Common myeloid progenitor, CD34-positive (primary cell): Measurements from ENCODE around the gene TMEM145.

Experiments
- CTCF ChIA-PET: fragments of 350-600 bp; sonication (Branson Sonifier 250); formaldehyde crosslinking; loops from one replicate; lab custom pipeline; 2021; ENCODE audit warnings: antibody characterized with exemption; lab: Charles Lee
- POLR2A ChIA-PET: fragments of 350-600 bp; sonication (Branson Sonifier 250); formaldehyde crosslinking; loops from one replicate; lab custom pipeline; 2021; ENCODE audit warnings: antibody characterized with exemption; lab: Charles Lee
- DNase-seq, 3 donors: peaks; one replicate each; pipeline versions ENCODE4 v3.0.0 to v3.0.0-alpha.2; 2013
- H3K27ac ChIP-seq, 2 experiments: 1 replicate in 1 of 2; 2 replicates in 1 of 2; pipeline ENCODE4 v1.7.0; 2013; ENCODE audit warnings: inconsistent platforms in 2 of 2, low read length in 2 of 2, mild to moderate bottlenecking in 2 of 2, low read depth in 1 of 2, moderate library complexity in 1 of 2; ENCODE audit not compliant: severe bottlenecking in 2 of 2, insufficient read depth in 1 of 2, poor library complexity in 1 of 2
- H3K27me3 ChIP-seq, 5 experiments: replicated peaks in 2 of 5; 1 replicate in 3 of 5; 2 replicates in 2 of 5; pipeline versions ENCODE4 v1.6.1 to v1.7.0; 2013; ENCODE audit warnings: low read length in 4 of 5, mild to moderate bottlenecking in 2 of 5, moderate library complexity in 2 of 5, inconsistent platforms in 1 of 5; ENCODE audit not compliant: insufficient read depth in 5 of 5, control insufficient read depth in 4 of 5
- H3K36me3 ChIP-seq, 4 experiments: 1 replicate in 2 of 4; 2 replicates in 2 of 4; pipeline versions ENCODE4 v1.6.1 to v1.7.0; 2013; ENCODE audit warnings: low read length in 3 of 4, control low read depth in 1 of 4, mild to moderate bottlenecking in 1 of 4; ENCODE audit not compliant: control insufficient read depth in 4 of 4, insufficient read depth in 4 of 4
- H3K4me1 ChIP-seq, 4 experiments: 1 replicate in 3 of 4; 2 replicates in 1 of 4; pipeline versions ENCODE4 v1.6.1 to v1.7.1; 2013; ENCODE audit warnings: low read length in 3 of 4, mild to moderate bottlenecking in 3 of 4, control low read depth in 1 of 4, inconsistent platforms in 1 of 4, moderate library complexity in 1 of 4; ENCODE audit not compliant: control insufficient read depth in 4 of 4, insufficient read depth in 4 of 4; ENCODE audit errors: control extremely low read depth in 1 of 4
- H3K4me3 ChIP-seq, 7 experiments: 1 replicate in 4 of 7; 2 replicates in 3 of 7; pipeline versions ENCODE4 v1.5.1 to v1.7.0; 2013; ENCODE audit warnings: mild to moderate bottlenecking in 7 of 7, low read length in 6 of 7, moderate library complexity in 6 of 7, inconsistent platforms in 2 of 7, low read depth in 2 of 7, control low read depth in 1 of 7; ENCODE audit not compliant: insufficient read depth in 4 of 7, control insufficient read depth in 1 of 7; ENCODE audit errors: extremely low read depth in 1 of 7
- H3K9me3 ChIP-seq, 5 experiments: 1 replicate in 4 of 5; 2 replicates in 1 of 5; pipeline versions ENCODE4 v1.6.1 to v1.7.1; 2013; ENCODE audit warnings: low read length in 4 of 5, mild to moderate bottlenecking in 2 of 5, inconsistent platforms in 1 of 5, low read depth in 1 of 5, moderate library complexity in 1 of 5; ENCODE audit not compliant: control insufficient read depth in 4 of 5, insufficient read depth in 2 of 5; ENCODE audit errors: control extremely low read depth in 1 of 5
- WGBS: methylation state at CpG from one replicate; pipeline ENCODE4 v1.1.5; 2013; ENCODE audit not compliant: insufficient coverage; 5-methylcytosine and 5-hydroxymethylcytosine counted together

The TMEM145 gene

DNA sequence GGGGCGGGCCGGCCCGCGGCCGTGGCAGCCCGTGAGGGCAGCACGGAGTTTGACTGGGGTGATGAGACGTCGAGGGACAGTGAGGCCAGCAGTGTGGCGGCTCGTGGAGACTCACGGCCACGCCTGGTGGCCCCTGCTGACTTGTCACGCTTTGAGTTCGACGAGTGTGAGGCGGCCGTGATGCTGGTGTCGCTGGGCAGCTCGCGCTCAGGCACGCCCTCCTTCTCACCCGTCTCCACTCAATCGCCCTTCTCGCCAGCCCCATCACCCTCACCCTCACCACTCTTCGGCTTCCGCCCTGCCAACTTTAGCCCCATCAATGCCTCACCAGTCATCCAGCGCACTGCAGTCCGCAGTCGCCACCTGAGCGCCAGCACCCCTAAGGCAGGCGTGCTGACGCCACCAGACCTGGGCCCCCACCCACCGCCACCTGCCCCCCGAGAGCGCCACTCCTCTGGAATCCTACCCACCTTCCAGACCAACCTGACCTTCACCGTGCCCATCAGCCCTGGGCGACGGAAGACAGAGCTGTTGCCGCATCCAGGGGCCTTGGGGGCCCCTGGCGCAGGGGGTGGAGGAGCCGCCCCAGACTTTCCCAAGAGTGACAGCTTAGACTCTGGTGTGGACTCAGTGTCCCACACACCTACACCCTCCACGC lies 39.6 kb upstream of the TMEM145 start:
- Histone ChIP-seq H3K4me3 (no peak overlapping the region), H3K36me3 (peaks cover 0 to 50% (median 25%) of the 10 kb centered on the region in 4 experiments), H3K4me1 (peaks cover 4 to 64% (median 46%) of the 10 kb centered on the region in 4 experiments), H3K27ac (no peak overlapping the region), H3K9me3 (no peaks in the 10 kb centered on the region), H3K27me3 (no peaks in the 10 kb centered on the region)
- ChIA-PET CTCF (interaction anchor here (1.2 to 1.6 kb wide), 3 partner anchors 28 to 138 kb away, joined by 3 to 6 read pairs (median 3); no protein-coding TSS in a partner anchor), POLR2A (no interaction called here)
- no peak for DNase-seq
- WGBS, result 98% methylated on average over 36 of the region's 43 CpGs

DNA sequence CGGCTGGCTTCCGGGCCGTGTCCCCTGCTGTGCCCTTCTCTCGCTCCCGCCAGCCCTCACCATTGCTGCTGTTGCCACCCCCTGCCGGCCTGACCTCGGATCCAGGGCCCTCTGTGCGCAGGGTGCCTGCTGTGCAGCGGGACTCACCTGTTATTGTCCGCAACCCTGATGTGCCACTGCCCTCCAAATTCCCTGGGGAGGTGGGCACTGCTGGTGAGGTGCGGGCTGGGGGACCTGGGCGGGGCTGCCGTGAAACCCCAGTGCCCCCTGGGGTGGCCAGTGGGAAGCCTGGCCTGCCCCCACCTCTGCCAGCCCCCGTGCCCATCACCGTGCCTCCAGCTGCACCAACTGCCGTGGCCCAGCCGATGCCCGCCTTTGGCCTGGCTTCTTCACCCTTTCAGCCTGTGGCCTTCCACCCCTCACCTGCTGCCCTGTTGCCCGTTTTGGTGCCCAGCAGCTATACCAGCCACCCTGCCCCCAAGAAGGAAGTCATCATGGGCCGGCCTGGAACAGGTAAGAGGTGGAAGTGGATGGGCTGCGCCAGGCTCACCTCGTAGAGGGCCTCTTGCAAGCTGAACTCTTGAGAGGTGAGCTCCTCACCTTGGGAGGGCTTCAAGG lies 38.9 kb upstream of the TMEM145 start:
- no peak for DNase-seq
- ChIA-PET CTCF (interaction anchor here (0.8 to 1.6 kb wide), 4 partner anchors 13 to 139 kb away, joined by 3 to 6 read pairs (median 3); no protein-coding TSS in a partner anchor), POLR2A (interaction anchor here (0.7 kb wide), 1 partner anchor 28 kb away, joined by 3 read pairs; no protein-coding TSS in a partner anchor)
- H3K27me3 ChIP-seq, result no peaks in the 10 kb centered on the region
- WGBS, result 94% methylated on average over 21 of the region's 22 CpGs
- peaks cover 4 to 71% (median 53%) of the 10 kb centered on the region in 4 experiments for H3K4me1 ChIP-seq
- H3K27ac ChIP-seq, result no peak overlapping the region
- H3K4me3 ChIP-seq, result no peak overlapping the region
- H3K9me3 ChIP-seq, result no peaks in the 10 kb centered on the region
- peaks cover 0 to 50% (median 25%) of the 10 kb centered on the region in 4 experiments for H3K36me3 ChIP-seq

GRCh38 chr19:42275103-42275502 lies 38.0 kb upstream of the TMEM145 start:
- Histone ChIP-seq H3K27me3 (no peaks in the 10 kb centered on the region), H3K4me3 (no peak overlapping the region), H3K36me3 (peaks cover 0 to 50% (median 25%) of the 10 kb centered on the region in 4 experiments), H3K4me1 (peaks cover 0 to 69% (median 53%) of the 10 kb centered on the region in 4 experiments), H3K27ac (no peak overlapping the region), H3K9me3 (no peaks in the 10 kb centered on the region)
- DNase-seq, result no peak
- WGBS, result 96% methylated on average over 5 of the region's 7 CpGs
- CTCF ChIA-PET, result interaction anchor here (0.8 to 1.6 kb wide), 4 partner anchors 14 to 140 kb away, joined by 3 to 6 read pairs (median 3); no protein-coding TSS in a partner anchor
- POLR2A ChIA-PET, result no interaction called here

GRCh38 chr19:42275517-42275916 lies 37.6 kb upstream of the TMEM145 start:
- DNase-seq, result no peak
- H3K9me3 ChIP-seq, result no peaks in the 10 kb centered on the region
- H3K36me3 ChIP-seq, result peaks cover 0 to 50% (median 25%) of the 10 kb centered on the region in 4 experiments
- H3K27ac ChIP-seq, result no peak overlapping the region
- WGBS, result 100% methylated on average over 1 of the region's 3 CpGs
- H3K4me3 ChIP-seq, result no peak overlapping the region
- ChIA-PET CTCF (no interaction called here), POLR2A (no interaction called here)
- H3K27me3 ChIP-seq, result no peaks in the 10 kb centered on the region
- H3K4me1 ChIP-seq, result peaks cover 0 to 65% (median 51%) of the 10 kb centered on the region in 4 experiments

DNA sequence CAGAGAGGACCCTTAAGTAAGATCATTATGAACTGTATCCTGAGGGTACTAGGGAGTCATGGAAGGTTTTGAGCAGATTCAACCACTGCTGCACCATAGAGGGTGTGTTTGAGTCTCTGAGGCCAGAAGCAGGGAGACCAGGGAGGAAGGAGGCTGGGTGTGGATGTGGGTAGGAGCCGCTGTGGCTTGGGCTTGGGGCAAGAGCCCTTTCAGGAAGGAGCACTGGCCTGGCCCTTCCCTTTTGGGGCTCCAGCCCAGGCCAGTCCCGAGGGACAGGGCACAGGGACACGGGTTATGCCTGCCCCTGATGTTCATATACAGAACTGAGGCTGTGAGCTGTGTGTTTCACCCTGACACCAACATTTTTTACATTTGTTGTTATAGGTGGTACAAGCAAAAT lies 36.8 kb upstream of the TMEM145 start:
- Histone ChIP-seq H3K36me3 (peaks cover 0 to 50% (median 25%) of the 10 kb centered on the region in 4 experiments), H3K4me1 (peaks cover 0 to 60% (median 48%) of the 10 kb centered on the region in 4 experiments), H3K9me3 (no peaks in the 10 kb centered on the region), H3K27ac (no peak overlapping the region), H3K4me3 (no peak overlapping the region), H3K27me3 (no peaks in the 10 kb centered on the region)
- 33% methylated on average over 1 of the region's 3 CpGs for WGBS
- POLR2A ChIA-PET, result no interaction called here
- CTCF ChIA-PET, result interaction anchor here (7.5 kb wide), 1 partner anchor 29 kb away, joined by 159 read pairs; the partner anchor contains the start of gene GSK3A
- DNase-seq, result no peak

GRCh38 chr19:42276821-42277220 lies 36.3 kb upstream of the TMEM145 start:
- CTCF ChIA-PET, result interaction anchor here (0.6 to 7.5 kb wide), 3 partner anchors 30 to 315 kb away, joined by 3 to 159 read pairs (median 29); partner anchors contain the start of gene GSK3A
- H3K4me1 ChIP-seq, result peaks cover 0 to 60% (median 48%) of the 10 kb centered on the region in 4 experiments

More at GRCh38 chr19:42276821-42277220, 36.3 kb upstream of the TMEM145 start:
- H3K27ac ChIP-seq, result no peak overlapping the region
- H3K36me3 ChIP-seq, result peaks cover 0 to 46% (median 25%) of the 10 kb centered on the region in 4 experiments
- no peaks in the 10 kb centered on the region for H3K9me3 ChIP-seq
- DNase-seq, result no peak
- POLR2A ChIA-PET, result no interaction called here
- no peak overlapping the region for H3K4me3 ChIP-seq
- 100% methylated on average over 4 of the region's 4 CpGs for WGBS
- H3K27me3 ChIP-seq, result no peaks in the 10 kb centered on the region
